Measurements from ENCODE around the gene PTCD2. TPM values are rescaled to one million over a fixed set of nuclear protein-coding genes. Genes with fewer than 3 reads are reported as not detected.

Gene PTCD2
- total and polyA plus RNA-seq, 2 of the 8 experiments (the other 6 are each of a cell fraction or from before 2014, with no cell fraction given), result 7.3 to 15.4 TPM

- Histone ChIP-seq H3K4me3 (ENCODE audit: extremely low read depth in 1 of 4, insufficient read depth in 2 of 4, low read depth in 3 of 4, low read length in 4 of 4) (no peak overlapping the region), H4K5ac (ENCODE audit: insufficient read length, low read depth, low read length) (no peak overlapping the region), H2BK15ac (ENCODE audit: low read length) (no peak overlapping the region), H2AK5ac (ENCODE audit: low read depth, low read length) (no peak overlapping the region), H2BK12ac (ENCODE audit: low read depth, low read length) (no peak overlapping the region), H3K27ac (ENCODE audit: low read depth, low read length) (no peak overlapping the region), H2BK5ac (ENCODE audit: low read depth, low read length) (no peak overlapping the region), H3K56ac (replicated peaks; ENCODE audit: insufficient read length, low read depth, low read length) (no peak overlapping the region), H4K91ac (replicated peaks; ENCODE audit: insufficient read length, low read length) (no peak overlapping the region), H3K9me3 (ENCODE audit: insufficient read depth in 2 of 2, low read depth in 1 of 2, low read length in 1 of 2) (no peaks in the 10 kb centered on the region), H3K14ac (ENCODE audit: insufficient read length) (no peak overlapping the region), H2BK20ac (ENCODE audit: low read length) (no peak overlapping the region), H3K18ac (ENCODE audit: extremely low read depth, low read length) (no peak overlapping the region), H3K27me3 (replicated peaks in 1 of 4; ENCODE audit: control insufficient read depth in 3 of 4, extremely low read depth in 1 of 4, insufficient read depth in 3 of 4, low read length in 3 of 4) (no peaks in the 10 kb centered on the region), H3K9ac (replicated peaks in 1 of 4; ENCODE audit: extremely low read depth in 1 of 4, low read depth in 3 of 4, low read length in 3 of 4) (no peak overlapping the region), H3K79me1 (ENCODE audit: low read depth, low read length) (no peaks in the 10 kb centered on the region), H3K4ac (replicated peaks; ENCODE audit: insufficient read length, low read depth, low read length) (no peak overlapping the region), H3K4me2 (ENCODE audit: insufficient read depth in 1 of 2, low read depth in 2 of 2, low read length in 2 of 2) (no peak overlapping the region), H2AFZ (ENCODE audit: low read length) (no peak overlapping the region), H3K4me1 (replicated peaks in 1 of 4; ENCODE audit: control insufficient read depth in 3 of 4, insufficient read depth in 4 of 4, low read length in 3 of 4) (no peaks in the 10 kb centered on the region), H3K23me2 (ENCODE audit: low read depth, low read length) (no peaks in the 10 kb centered on the region), H4K8ac (ENCODE audit: extremely low read depth, insufficient read depth, low read length) (no peak overlapping the region), H4K20me1 (replicated peaks in 1 of 2; ENCODE audit: control insufficient read depth in 1 of 2, insufficient read depth in 2 of 2, low read length in 2 of 2) (no peaks in the 10 kb centered on the region), H3K36me3 (ENCODE audit: control insufficient read depth in 2 of 4, insufficient read depth in 4 of 4, low read length in 3 of 4) (no peaks in the 10 kb centered on the region), H3K23ac (ENCODE audit: insufficient read length) (no peak overlapping the region), H2BK120ac (replicated peaks; ENCODE audit: low read depth, low read length) (no peak overlapping the region), H3K79me2 (ENCODE audit: control insufficient read depth in 1 of 2, insufficient read depth in 2 of 2, low read length in 2 of 2) (no peaks in the 10 kb centered on the region)
- FAIRE-seq (no peak), DNase-seq (ENCODE audit: low read depth in 1 of 2, low spot score in 2 of 2) (no peak)
- CTCF ChIA-PET (ENCODE audit: partially characterized antibody), result interaction anchor here (1.1 kb wide), 2 partner anchors 10 to 148 kb away, joined by 3 to 4 read pairs; no protein-coding TSS in a partner anchor
- POLR2A ChIA-PET (ENCODE audit: partially characterized antibody), result no interaction called here
- TF ChIP-seq TEAD4 (IDR thresholded peaks at IDR 0.05; ENCODE audit: low read depth, low read length) (no peak), POU5F1 (IDR thresholded peaks at IDR 0.05; ENCODE audit: low read depth, low read length) (no peak), CEBPB (IDR thresholded peaks at IDR 0.05; ENCODE audit: low read depth, low read length) (no peak), SAP30 (IDR thresholded peaks at IDR 0.05; ENCODE audit: insufficient read depth, insufficient replicate concordance, low read length) (no peak), POLR2AphosphoS5 (IDR thresholded peaks at IDR 0.05; ENCODE audit: low read depth, low read length) (no peak), ATF2 (IDR thresholded peaks at IDR 0.05; ENCODE audit: low read length) (no peak), BACH1 (IDR thresholded peaks at IDR 0.05; ENCODE audit: low read length) (no peak), SIN3A (conservative IDR thresholded peaks at IDR 0.05 in 1 of 2, IDR thresholded peaks at IDR 0.05 in 1 of 2; ENCODE audit: low read depth in 1 of 2, low read length in 2 of 2) (no peak), SIRT6 (IDR thresholded peaks at IDR 0.05; ENCODE audit: low read length) (no peak), TBP (IDR thresholded peaks at IDR 0.05; ENCODE audit: low read depth, low read length) (no peak), ASH2L (IDR thresholded peaks at IDR 0.05; ENCODE audit: low read length) (no peak), RNF2 (IDR thresholded peaks at IDR 0.05; ENCODE audit: borderline replicate concordance, low read depth, low read length, missing control alignments, poor library complexity, severe bottlenecking) (no peak), HDAC2 (IDR thresholded peaks at IDR 0.05; ENCODE audit: borderline replicate concordance in 1 of 2, low read depth in 2 of 2, low read length in 2 of 2) (no peak)
These were observed 56.2 kb downstream of the PTCD2 start for GRCh38 chr5:72376381-72376780.

Measured in H1 (cell line).